Left lobe of liver (tissue), 2 donors: Measurements from ENCODE around the gene HOXB4. TPM values are rescaled to one million over a fixed set of nuclear protein-coding genes. Genes with fewer than 3 reads are reported as not detected.
A peak's percentile ranks its signal among the peaks of the same experiment; 100 is the strongest.
"Not testable (repeated sequence)": the region's sequence is repeated elsewhere in the genome, so short reads cannot be mapped to it uniquely, and the experiment has no call there.

Experiments
- ATAC-seq: fragments of 200-7000 bp; cut with Tn5 transposase; one replicate; pipeline ENCODE4 v1.9.1; 2020; ENCODE audit warnings: mild to moderate bottlenecking, moderate library complexity
- DNase-seq: peaks from one replicate; pipeline ENCODE4 v3.0.0-alpha.2; 2020; ENCODE audit warnings: low spot score
- total RNA-seq: library from RNA; stranded (reverse); gene quantifications from one replicate; pipeline ENCODE4 v1.2.1, GENCODE V29; 2021
- donor health status: DM: no; HTN: no; CAD: no; lungs with moderate emphysema.
- donor health status: DM: no; HTN: yes; CAD: no.

HOXB4 gene
- total RNA-seq, 1 donor from 2014 or later = 1.1 TPM

DNA sequence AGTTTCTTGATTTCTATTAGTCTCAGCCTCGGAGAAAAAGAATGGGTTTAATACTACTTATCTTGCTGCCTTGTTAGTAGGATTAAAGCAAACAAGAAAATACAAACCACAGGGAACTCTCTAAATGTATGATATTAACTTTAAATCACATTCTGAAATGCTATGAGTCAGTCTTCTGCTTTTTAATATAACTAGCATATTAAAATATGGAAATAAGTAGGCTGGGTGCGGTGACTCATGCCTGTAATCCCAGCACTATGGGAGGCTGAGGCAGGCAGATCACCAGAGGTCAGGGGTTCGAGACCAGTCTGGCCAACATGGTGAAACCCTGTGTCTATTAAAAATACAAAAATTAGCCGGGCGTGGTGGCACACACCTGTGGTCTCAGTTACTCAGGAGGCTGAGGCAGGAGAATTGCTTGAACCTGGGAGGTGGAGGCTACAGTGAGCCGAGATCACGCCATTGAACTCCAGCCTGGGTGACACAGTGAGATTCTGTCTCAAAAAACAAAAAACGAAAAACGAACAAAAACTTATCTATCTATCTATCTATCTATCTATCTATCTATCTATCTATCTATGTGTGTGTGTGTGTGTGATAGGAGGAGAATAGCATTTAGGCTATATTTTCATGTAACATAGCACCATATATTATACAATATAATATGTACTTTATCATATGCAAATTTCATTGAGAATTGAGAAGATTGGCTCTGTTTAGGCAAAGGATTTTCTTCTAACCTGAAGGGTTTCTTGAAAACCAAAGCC is 42.2 kb downstream of the HOXB4 start:
- not testable (repeated sequence) for ATAC-seq, DNase-seq

DNA sequence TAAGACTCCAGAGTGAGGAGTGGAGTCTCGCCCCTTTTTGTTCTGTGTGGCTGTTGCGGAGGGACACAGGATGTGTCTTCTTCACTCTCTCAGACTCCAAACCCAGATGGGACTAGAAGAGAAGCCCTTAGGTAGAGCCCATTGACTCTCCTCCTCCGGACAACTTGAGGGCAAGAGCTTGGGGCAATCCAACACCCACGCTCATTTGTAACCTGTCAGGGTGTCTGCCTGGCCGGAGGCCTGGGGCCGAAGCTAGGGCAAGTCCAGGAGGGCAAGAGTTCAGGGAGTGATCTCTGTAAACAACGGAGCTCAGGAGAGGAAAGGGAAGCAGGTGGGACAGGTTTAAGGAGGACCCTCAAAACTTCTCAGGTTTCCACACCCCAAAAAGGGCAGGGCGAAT is 45.9 kb downstream of the HOXB4 start:
- no peak for DNase-seq
- peak; percentile 27 for ATAC-seq

- no peak for DNase-seq
- no peak for ATAC-seq
Observed at GRCh38 chr17:48530887-48531272, 47.3 kb downstream of the HOXB4 start, which contains the start of gene HOXB1. TSS of gene HOXB1 (minus strand) at chr17:48531011. CDS start at chr17:48530904, 107 bp downstream.

GRCh38 chr17:48530208-48530886 is 47.8 kb downstream of the HOXB4 start:
- no peak for DNase-seq
- ATAC-seq = no peak

DNA sequence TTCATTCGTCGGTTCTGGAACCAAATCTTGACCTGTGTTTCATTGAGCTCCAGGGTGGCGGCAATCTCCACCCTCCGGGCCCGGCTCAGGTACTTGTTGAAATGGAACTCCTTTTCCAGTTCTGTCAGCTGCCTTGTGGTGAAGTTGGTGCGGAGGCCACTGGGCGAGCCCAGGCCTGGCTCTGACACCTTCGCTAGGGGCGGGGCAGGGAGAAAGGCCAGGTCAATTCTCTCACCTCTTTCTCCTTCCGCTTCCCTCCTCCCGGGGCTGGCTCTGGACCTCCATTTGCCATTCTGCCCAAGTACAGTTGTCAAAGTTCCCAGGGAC is 48.5 kb downstream of the HOXB4 start:
- DNase-seq (no peak), ATAC-seq (no peak)

DNA sequence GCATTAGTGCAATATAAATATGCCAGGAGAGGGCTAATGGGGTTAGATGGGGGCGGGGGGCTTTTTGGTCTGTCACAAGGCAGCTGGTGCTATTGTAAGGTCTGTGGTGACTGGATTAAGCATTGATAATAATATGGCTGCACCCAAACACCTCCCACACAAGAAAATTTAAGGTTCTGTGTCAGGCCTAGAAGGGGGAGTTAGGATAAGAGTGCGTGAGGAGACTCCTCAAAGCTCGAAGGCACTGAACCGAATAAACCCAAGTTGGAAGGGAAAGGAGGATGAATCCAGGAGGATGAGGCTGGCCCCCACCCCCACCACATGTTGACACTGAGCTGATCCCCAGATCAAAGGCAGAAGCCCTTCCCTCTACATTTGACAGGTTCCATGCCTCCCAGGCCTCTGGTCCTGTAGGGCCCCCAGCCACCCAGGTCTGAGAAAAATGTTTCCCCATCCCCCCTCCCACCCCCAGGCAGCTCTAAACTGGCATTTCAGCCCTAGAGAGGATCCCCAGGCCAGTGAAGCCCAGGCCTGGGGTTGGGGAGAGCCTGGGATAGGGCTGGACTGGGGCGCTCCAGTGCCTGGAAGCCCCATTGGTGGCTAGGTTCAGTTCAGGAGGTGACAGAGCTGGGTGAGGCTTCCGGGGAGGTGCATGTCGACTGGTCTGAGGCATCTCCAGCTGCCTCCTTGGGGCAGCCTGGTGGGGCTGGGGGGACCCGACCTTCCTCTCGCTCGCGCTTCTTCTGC is 49.0 kb downstream of the HOXB4 start:
- ATAC-seq (no peak), DNase-seq (no peak)

DNA sequence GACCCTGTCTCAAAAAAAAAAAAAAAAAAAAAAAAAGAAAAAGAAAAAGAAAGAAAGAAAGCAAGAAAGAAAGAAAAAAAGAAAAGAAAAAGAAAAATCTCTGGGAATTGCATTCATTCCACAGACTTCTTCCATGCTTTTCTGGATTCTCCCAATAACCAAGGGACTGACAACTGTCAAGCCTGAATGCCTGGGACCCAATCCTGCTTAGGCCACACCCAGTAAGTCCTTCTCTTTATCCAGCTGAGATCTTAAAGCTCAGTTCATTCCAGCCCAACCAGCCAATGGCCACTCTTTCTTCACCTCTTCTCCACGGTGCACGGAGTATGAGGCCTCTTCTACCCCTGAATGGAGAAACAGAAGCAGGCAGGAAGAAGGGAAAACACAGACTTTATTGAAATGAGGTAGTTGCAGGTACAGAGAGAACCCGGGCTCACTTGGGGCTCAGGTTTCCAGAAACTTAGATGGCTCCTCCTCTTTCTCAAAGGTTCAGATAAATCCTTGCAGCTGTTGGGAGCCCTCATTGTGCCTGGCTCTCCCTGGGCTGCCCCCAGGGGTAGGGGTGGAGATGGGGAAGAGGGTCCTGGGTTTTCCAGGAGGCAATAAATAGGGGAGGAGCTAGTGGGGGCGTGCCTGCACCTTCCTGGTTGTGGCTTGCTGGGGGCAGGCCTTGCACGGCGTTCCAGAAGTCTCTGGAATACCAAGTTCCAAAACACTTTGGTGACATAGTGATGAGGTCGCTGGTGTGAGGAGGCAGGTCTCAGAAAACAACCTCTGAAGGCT is 49.8 kb downstream of the HOXB4 start:
- DNase-seq (no peak), ATAC-seq (no peak)

GRCh38 chr17:48527547-48527932 is 50.6 kb downstream of the HOXB4 start:
- DNase-seq (no peak), ATAC-seq (no peak)

- DNase-seq = no peak
Observed at GRCh38 chr17:48526608-48527546, 51.3 kb downstream of the HOXB4 start.

More at GRCh38 chr17:48526608-48527546, 51.3 kb downstream of the HOXB4 start:
- peak; percentile 11 for ATAC-seq

Other genes with a start within 250 kb of the HOXB4 start
- gene SKAP1, start 148.1 kb downstream of the HOXB4 start, total RNA-seq = 20.9 TPM
- not detected for gene HOXB1, start 47.3 kb downstream of the HOXB4 start, total RNA-seq
- gene HOXB2, start 33.2 kb downstream of the HOXB4 start, total RNA-seq = 2.3 TPM
- 1.9 TPM for gene HOXB3, start 11.9 kb upstream of the HOXB4 start, total RNA-seq
- 0.55 TPM for gene HOXB5, start 15.4 kb upstream of the HOXB4 start, total RNA-seq
- 0.83 TPM for gene HOXB6, start 26.6 kb upstream of the HOXB4 start, total RNA-seq
- gene HOXB7, start 32.7 kb upstream of the HOXB4 start, total RNA-seq = 0.50 TPM
- gene HOXB8, start 36.9 kb upstream of the HOXB4 start, total RNA-seq = 0.15 TPM
- 0.13 TPM for gene HOXB9, start 48.0 kb upstream of the HOXB4 start, total RNA-seq
- gene PRAC1, start 144.2 kb upstream of the HOXB4 start, total RNA-seq = not detected
- not detected for gene PRAC2, start 144.8 kb upstream of the HOXB4 start, total RNA-seq
- gene HOXB13, start 150.4 kb upstream of the HOXB4 start, total RNA-seq = 0.08 TPM
- gene TTLL6, start 238.9 kb upstream of the HOXB4 start, total RNA-seq = not detected